ENCODE data around the gene GBE1.

GRCh38 chr3:81462921-81463320, 298.5 kb downstream of the GBE1 start:
- TF ChIP-seq CTCF (IDR thresholded peaks at IDR 0.05) = no peak
- TF ChIP-seq POLR2A (IDR thresholded peaks at IDR 0.05) = no peak
- TF ChIP-seq POLR2AphosphoS5 (IDR thresholded peaks at IDR 0.05) = no peak

Data from suprapubic skin (tissue), 4 donors.